AG10803 (cell line): Measurements from ENCODE around the gene PROX2.

Experiments
- DNase-seq: peaks from one replicate; pipeline ENCODE4 v3.0.0; 2010; ENCODE audit warnings: low read depth
- H3K4me3 ChIP-seq: 2 replicates; pipeline ENCODE4 v1.5.1; 2011; ENCODE audit warnings: mild to moderate bottlenecking, low read length, control low read depth
- TF ChIP-seq, protein P1 (sequence below): conservative IDR thresholded peaks from 2 replicates; pipeline ENCODE4 v1.5.1; 2011; ENCODE audit warnings: mild to moderate bottlenecking, low read length, control low read depth, inconsistent platforms

Gene PROX2

DNA sequence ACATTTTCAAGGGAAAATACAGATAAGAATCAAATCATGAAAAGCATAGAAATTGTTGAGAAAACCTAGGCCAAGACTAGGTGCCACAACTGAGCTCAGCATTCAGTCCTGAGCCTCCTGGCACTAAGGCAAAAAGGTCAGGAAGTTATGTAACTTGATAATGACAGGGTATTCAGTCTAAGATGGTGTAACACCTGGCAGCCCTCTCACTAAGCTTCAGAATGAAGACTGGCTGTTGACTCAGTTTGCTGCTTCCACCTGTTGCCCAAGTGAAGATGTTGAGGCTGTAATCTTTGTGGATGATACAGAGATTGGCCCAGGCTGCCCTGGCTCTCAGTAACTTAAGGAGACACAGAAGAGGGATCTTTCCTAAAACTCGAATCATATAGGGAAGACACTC is 19.6 kb downstream of the PROX2 start:
- no peak for DNase-seq
- TF ChIP-seq, protein P1, sequence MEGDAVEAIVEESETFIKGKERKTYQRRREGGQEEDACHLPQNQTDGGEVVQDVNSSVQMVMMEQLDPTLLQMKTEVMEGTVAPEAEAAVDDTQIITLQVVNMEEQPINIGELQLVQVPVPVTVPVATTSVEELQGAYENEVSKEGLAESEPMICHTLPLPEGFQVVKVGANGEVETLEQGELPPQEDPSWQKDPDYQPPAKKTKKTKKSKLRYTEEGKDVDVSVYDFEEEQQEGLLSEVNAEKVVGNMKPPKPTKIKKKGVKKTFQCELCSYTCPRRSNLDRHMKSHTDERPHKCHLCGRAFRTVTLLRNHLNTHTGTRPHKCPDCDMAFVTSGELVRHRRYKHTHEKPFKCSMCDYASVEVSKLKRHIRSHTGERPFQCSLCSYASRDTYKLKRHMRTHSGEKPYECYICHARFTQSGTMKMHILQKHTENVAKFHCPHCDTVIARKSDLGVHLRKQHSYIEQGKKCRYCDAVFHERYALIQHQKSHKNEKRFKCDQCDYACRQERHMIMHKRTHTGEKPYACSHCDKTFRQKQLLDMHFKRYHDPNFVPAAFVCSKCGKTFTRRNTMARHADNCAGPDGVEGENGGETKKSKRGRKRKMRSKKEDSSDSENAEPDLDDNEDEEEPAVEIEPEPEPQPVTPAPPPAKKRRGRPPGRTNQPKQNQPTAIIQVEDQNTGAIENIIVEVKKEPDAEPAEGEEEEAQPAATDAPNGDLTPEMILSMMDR = no peak
- no peak overlapping the region for H3K4me3 ChIP-seq

DNA sequence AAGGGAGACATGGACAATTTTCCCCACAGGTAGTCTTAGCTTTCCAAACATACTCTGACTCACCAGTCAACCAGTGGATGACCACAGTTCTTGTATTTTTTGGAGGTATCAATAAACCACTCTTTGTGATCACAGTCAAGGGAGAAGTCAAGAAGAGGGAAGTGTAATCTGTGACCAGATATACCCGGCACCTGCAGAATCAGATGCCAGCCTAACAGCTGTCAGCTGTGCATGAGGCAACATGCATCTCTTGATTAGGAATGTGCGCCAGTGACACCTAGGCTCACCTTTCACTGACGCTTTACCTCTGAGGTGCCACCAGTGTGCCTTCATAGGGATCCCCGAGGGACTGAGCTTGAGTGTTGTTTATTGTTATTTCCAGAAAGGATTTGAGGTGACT is 20.0 kb downstream of the PROX2 start:
- no peak for DNase-seq
- H3K4me3 ChIP-seq = no peak overlapping the region
- TF ChIP-seq, protein P1 = no peak

DNA sequence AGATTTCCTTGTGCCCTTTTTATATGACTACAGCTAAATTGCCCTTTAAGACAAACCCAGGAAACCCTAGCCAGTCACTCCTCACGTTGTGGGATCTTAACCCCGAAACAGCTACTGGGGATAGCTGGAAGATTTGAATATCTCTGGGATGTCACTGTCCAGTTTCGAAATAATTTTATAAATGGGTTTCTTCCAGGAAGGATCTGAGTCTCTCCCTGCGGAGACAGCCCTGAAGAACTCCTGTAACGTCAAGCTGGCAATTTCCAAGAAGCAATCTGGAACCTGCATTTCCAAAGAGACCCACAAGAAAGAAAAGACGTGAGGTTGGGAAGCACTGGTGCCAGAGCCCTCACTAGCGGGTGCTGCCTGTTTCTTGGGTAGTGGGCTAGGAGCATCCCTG is 20.9 kb downstream of the PROX2 start:
- DNase-seq = no peak
- no peak overlapping the region for H3K4me3 ChIP-seq
- TF ChIP-seq, protein P1 = no peak

DNA sequence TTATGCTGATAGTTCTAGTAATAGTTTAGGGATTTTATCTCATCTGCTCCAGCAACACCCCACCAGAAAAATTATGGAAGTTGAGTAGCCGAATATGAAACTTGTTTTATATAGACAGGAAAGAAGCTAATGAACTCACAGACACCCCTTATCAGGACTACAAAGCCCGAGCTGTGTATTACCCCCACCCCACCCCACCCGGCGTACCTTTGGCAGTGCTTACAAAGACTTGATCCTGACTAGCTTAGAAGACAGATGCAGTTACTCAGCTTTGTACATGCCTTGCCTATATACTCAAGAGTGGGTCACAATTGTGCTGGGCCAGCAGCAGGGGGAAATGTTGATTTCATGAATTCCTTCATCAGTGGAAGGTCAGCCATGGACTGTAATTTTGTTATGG is 22.4 kb downstream of the PROX2 start:
- no peak overlapping the region for H3K4me3 ChIP-seq
- DNase-seq = peak; percentile 22
- TF ChIP-seq, protein P1 = no peak

DNA sequence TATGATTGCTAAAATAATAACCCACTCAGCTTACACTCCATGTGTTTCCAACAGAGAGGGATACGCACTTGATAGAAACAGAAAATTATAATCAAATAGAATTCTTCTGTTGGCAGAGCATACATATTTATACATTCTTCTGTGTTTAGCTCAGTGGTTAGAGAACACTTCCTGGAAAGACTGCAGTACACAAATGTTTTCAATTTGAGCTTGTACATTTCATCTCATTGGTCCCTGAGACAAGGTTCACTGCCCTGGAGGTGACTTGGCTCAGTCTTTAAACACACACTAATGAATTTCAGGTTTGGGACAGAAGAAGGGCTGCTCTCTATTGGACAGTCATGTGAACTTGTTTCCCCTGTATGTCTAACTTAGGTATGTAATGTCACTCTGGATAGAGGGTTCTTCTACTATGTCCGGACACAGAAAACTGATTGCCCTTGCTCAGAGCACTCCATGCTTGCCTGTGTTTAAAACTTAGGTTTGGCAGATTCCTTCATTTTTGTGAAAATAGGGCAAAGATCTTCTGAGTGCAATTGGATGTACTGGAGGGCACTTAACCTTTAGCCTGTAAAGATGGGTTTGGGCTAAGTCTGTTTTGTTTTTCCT is 22.9 kb downstream of the PROX2 start:
- TF ChIP-seq, protein P1 = no peak
- no peak overlapping the region for H3K4me3 ChIP-seq
- peak; percentile 93 for DNase-seq

DNA sequence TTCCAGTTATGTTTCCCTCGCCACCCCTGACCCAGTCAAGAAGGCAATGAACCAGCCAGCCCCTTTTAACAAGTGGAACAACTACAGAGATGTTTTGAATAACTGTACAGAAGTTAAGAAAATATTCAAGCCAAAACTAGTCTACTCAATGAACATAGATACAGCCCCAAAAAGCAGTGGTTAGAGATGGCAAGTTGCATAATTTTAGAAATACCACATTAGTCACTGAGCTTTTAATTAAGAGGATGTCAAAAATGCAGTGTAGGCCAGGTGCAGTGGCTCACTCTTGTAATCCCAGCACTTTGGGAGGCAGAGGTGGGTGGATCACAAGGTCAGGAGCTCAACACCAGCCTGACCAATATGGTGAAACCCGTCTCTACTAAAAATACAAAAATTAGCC is 27.2 kb downstream of the PROX2 start:
- peak; percentile 69 for DNase-seq
- no peak overlapping the region for H3K4me3 ChIP-seq
- TF ChIP-seq, protein P1 = no peak

DNA sequence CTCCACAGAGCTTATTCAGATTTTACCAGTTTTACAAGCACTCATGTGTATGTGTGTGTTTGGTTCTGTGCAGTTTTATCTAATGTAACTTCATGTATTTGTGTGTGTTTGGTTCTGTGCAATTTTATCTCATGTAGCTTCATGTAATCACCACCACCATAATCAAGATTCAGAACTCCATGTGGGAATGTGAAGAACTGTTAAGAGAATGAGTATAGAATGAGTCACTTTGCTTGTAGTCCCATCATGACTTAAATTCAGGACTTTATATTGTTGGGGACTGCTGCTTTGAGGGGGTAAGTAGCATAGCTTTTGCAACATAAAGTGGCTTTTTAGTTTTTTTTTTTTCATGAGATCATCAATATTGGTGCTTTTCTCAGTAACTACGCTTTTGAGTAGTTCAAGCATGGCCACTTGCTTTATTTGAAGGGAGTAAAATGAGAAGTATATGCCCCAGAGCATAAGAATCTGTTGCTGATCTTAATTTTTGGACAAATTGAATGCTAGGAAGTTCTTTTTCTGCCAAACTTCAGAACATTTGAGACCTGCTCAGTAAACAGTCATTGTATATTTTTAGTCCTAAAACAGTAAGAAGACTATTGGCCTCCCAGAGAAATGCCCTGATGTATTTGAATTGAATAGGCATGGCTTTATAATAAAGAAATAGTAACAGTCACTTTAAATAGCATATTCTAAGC is 28.8 kb downstream of the PROX2 start:
- TF ChIP-seq, protein P1 = no peak; the same call in 1 of the 2 replicates
- peak; percentile 64 for DNase-seq

More for the DNA sequence above, 28.8 kb downstream of the PROX2 start:
- H3K4me3 ChIP-seq = no peak overlapping the region
